Testis (tissue), 2 donors: Measurements from ENCODE around the gene EEFSEC.

Experiments
- POLR2A ChIP-seq: fragments of 450-650 bp; IDR thresholded peaks from one replicate; pipeline ENCODE4 v1.6.1; 2017; ENCODE audit warnings: antibody characterized with exemption, mild to moderate bottlenecking, moderate library complexity
- TF ChIP-seq, protein P1 (sequence below), 3 experiments: fragments of 450-650 bp in 2 of 3; fragments of 200-600 bp in 1 of 3; sonication (generic) in 1 of 3; IDR thresholded peaks; one replicate each; pipeline ENCODE4 v1.5.1; 2016 to 2019; ENCODE audit warnings: antibody characterized with exemption in 3 of 3, mild to moderate bottlenecking in 2 of 3, moderate library complexity in 1 of 3

DNA sequence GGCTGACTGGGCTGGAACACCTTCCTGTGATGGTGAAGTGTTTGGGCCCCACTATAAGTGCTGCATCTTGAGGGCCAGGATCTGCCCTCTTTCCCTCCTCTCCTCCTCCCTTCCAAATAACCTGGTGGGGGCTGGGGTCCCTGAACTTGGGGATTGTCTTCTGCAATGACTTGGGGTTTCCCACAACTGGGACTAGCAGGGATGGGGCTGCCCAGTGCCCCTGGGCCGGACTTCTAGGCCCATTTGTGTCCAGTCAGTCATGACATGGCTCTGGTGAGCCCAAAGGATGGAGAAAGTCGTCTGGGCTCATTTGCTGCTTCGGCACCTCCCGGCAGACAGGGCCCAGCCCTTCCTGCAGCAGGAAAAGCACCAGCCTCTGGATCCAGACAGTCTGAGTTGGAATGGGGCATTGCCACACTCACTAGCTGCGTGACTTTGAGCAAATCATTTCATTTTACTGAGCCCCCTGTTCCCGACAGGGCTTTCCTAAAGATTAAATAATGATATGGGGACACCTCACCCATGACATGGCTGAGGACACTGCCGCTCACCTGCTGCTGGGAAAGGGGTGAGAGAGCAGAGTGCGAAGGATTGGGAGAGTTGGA lies 200.2 kb downstream of the EEFSEC start:
- no peak for TF ChIP-seq POLR2A
- TF ChIP-seq, protein P1, sequence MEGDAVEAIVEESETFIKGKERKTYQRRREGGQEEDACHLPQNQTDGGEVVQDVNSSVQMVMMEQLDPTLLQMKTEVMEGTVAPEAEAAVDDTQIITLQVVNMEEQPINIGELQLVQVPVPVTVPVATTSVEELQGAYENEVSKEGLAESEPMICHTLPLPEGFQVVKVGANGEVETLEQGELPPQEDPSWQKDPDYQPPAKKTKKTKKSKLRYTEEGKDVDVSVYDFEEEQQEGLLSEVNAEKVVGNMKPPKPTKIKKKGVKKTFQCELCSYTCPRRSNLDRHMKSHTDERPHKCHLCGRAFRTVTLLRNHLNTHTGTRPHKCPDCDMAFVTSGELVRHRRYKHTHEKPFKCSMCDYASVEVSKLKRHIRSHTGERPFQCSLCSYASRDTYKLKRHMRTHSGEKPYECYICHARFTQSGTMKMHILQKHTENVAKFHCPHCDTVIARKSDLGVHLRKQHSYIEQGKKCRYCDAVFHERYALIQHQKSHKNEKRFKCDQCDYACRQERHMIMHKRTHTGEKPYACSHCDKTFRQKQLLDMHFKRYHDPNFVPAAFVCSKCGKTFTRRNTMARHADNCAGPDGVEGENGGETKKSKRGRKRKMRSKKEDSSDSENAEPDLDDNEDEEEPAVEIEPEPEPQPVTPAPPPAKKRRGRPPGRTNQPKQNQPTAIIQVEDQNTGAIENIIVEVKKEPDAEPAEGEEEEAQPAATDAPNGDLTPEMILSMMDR (IDR thresholded peaks at IDR 0.05): no peak
